ENCODE measurements around the gene ILDR2.

GRCh38 chr1:166895766-166896165 lies 79.6 kb downstream of the ILDR2 start:
- TF ChIP-seq, protein P1, sequence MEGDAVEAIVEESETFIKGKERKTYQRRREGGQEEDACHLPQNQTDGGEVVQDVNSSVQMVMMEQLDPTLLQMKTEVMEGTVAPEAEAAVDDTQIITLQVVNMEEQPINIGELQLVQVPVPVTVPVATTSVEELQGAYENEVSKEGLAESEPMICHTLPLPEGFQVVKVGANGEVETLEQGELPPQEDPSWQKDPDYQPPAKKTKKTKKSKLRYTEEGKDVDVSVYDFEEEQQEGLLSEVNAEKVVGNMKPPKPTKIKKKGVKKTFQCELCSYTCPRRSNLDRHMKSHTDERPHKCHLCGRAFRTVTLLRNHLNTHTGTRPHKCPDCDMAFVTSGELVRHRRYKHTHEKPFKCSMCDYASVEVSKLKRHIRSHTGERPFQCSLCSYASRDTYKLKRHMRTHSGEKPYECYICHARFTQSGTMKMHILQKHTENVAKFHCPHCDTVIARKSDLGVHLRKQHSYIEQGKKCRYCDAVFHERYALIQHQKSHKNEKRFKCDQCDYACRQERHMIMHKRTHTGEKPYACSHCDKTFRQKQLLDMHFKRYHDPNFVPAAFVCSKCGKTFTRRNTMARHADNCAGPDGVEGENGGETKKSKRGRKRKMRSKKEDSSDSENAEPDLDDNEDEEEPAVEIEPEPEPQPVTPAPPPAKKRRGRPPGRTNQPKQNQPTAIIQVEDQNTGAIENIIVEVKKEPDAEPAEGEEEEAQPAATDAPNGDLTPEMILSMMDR (IDR thresholded peaks at IDR 0.05; ENCODE audit: extremely low read depth in 1 of 2, insufficient read depth in 1 of 2, low read depth in 1 of 2, low read length in 2 of 2): no peak
- no peak for TF ChIP-seq JUN (IDR thresholded peaks at IDR 0.05; ENCODE audit: borderline replicate concordance, insufficient read depth, insufficient read length, low read depth)
- TF ChIP-seq, protein P2, sequence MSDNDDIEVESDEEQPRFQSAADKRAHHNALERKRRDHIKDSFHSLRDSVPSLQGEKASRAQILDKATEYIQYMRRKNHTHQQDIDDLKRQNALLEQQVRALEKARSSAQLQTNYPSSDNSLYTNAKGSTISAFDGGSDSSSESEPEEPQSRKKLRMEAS (IDR thresholded peaks at IDR 0.05; ENCODE audit: insufficient read depth, insufficient read length): no peak
